GM12873 (cell line): ENCODE measurements around the gene SMPD3.

Experiments
- TF ChIP-seq, protein P1 (sequence below): IDR thresholded peaks from 2 replicates; pipeline ENCODE4 v1.5.1; 2012; ENCODE audit warnings: low read depth, mild to moderate bottlenecking, moderate library complexity, low read length, control low read depth; ENCODE audit not compliant: insufficient read depth; ENCODE audit errors: missing control alignments

The SMPD3 gene

GRCh38 chr16:68448360-68448970 lies at the start of gene SMPD3:
Gene SMPD3, minus strand, starts transcription at chr16:68448508. Its CDS starts 76,327 bp downstream, at chr16:68372181.
- TF ChIP-seq, protein P1, sequence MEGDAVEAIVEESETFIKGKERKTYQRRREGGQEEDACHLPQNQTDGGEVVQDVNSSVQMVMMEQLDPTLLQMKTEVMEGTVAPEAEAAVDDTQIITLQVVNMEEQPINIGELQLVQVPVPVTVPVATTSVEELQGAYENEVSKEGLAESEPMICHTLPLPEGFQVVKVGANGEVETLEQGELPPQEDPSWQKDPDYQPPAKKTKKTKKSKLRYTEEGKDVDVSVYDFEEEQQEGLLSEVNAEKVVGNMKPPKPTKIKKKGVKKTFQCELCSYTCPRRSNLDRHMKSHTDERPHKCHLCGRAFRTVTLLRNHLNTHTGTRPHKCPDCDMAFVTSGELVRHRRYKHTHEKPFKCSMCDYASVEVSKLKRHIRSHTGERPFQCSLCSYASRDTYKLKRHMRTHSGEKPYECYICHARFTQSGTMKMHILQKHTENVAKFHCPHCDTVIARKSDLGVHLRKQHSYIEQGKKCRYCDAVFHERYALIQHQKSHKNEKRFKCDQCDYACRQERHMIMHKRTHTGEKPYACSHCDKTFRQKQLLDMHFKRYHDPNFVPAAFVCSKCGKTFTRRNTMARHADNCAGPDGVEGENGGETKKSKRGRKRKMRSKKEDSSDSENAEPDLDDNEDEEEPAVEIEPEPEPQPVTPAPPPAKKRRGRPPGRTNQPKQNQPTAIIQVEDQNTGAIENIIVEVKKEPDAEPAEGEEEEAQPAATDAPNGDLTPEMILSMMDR: no peak

DNA sequence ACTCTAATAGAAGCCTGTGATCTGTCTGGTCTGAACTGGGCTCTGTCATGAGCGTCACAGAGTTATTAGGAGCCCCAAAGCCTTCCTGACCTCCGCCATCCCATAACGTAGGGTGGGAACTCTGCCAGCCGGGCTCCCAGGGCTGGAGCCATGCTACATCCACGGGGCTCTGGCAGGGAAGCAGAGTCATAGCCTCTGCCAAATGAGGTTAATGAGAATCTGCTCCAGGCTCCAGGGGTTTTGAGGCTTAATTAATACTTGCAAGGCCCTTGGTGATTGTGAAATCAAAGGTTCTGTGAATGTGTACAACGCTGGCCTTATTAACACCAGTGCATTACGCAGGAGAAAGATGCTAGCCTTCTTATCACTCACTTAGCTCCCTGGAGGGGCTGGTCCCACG lies 48.4 kb upstream of the SMPD3 start:
- TF ChIP-seq, protein P1: no peak

GRCh38 chr16:68493412-68494070 lies 45.2 kb upstream of the SMPD3 start:
- TF ChIP-seq, protein P1: no peak

DNA sequence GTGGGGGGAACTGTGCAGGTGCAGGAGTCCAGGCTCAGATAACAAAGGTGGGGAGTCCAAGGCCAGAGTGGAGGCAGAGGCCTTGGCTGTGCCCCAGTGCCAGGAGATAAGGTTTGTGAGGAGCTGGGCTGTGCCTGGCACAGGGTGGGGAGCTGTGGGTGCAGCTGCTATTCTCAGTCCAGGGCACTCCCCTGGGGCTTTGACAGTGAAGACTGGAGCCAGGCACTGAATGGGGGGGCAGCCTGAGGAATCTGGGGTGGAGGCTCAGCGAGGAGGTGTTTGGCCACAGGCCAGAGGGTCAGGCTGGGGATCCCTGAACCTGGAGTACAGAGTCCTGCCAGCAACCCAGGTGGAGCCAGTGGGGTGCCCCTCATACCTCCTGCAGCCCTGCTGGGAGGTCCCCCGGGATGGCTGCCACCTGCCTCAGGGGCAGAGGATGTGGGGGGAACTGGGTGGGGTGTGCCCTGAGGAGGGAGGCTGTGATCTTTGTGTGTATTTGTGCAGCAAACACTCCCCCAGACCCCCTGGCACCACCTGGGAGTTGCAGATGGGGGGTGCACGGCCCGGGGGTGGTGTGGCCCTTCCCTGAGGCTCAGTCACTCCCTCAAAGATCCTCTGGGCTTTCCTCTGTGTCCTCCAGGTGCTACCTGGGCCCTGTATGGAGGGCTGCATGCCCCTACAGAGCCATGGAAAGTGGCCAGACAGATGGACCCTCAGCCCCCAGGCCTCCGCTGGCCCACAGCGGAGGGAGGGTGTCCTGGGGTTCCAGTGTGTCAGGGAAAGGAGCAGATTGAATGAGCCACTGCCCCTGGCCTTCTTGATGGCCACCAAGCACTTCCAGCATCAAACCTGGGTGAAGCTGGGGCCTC lies 44.5 kb upstream of the SMPD3 start:
- TF ChIP-seq, protein P1: no peak

DNA sequence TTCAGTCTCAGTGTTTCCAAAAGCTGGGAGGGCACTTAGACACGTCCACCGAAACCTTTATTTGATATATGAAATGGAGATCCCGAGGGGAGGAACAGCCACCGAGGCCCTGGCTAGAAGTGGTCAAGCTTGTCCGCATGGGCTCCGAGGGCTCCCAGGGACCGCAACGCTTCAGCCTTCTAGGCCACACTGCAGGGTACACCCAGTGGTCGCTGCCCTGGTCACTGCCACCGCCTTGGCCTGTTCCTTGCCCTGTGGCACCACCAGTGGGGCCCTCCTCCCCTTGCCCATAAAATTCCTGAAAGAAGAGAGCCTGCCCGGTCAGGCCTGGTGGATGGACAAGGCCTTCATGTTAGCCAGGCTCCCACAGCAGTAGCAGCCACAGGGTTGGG lies 43.8 kb upstream of the SMPD3 start:
- TF ChIP-seq, protein P1: no peak

GRCh38 chr16:68491576-68491950 lies 43.3 kb upstream of the SMPD3 start:
- TF ChIP-seq, protein P1: no peak

DNA sequence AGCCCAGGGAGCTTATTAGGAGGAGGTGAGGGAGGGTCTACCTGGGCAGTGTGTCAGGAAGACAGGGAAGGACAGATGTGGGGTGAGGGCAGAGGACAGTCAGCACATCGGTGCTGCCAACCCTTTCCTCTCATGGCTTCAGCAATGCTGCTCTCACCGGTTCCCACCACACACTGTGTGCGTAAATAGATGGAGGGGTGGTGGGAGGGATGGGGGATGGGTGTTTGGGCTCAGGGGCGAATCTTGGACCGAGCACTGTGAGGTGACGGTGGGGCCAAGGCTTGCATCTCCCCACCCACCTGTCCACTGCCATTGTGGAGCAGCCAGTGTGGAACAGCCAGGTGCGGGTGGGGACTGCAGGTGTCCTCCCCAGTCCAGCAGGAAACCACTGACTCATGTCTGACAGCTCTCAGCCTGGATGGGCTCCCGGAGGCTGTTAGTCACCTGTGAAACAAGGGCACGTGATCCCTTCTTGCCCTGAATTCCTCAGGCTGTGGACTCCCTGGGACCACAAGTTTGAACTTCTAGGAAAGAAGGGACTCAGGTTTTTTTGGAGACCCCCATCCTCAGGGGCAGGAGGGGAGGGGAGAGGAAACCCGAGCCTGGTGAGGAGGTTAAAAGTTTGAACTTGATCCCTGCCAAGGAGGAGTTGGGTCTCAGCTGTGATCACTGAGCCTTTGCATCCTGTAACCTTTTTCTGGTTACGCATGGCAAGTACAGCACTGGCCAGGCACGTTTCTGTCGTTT lies 42.7 kb upstream of the SMPD3 start:
- TF ChIP-seq, protein P1: no peak
